GM23338 (cell line): ENCODE results near the gene RNH1. TPM values are rescaled to one million over a fixed set of nuclear protein-coding genes. Genes with fewer than 3 reads are reported as not detected.
A peak's percentile ranks its signal among the peaks of the same experiment; 100 is the strongest.

Experiments
- ATAC-seq: fragments of 200-7000 bp; cut with Tn5 transposase; 3 replicates; pipeline ENCODE4 v1.9.1; 2020
- DNase-seq: peaks from one replicate; pipeline ENCODE4 v3.0.0-alpha.2; 2015; ENCODE audit warnings: low spot score
- H2AFZ ChIP-seq: fragments of 200-600 bp; sonication (generic); 2 replicates; pipeline ENCODE4 v1.8.0; 2016; ENCODE audit warnings: antibody characterized with exemption, mild to moderate bottlenecking, moderate library complexity
- H3F3A ChIP-seq: fragments of 200-600 bp; sonication (generic); replicated peaks from 2 replicates; pipeline ENCODE4 v1.8.0; 2017; ENCODE audit warnings: antibody characterized with exemption, mixed run types, low read depth
- H3K27ac ChIP-seq: fragments of 200-600 bp; sonication (generic); 2 replicates; pipeline ENCODE4 v1.6.1; 2016; ENCODE audit warnings: low read depth
- H3K27me3 ChIP-seq: fragments of 200-600 bp; sonication (generic); 2 replicates; pipeline ENCODE4 v1.8.0; 2016; ENCODE audit warnings: mild to moderate bottlenecking, mixed run types, moderate library complexity; ENCODE audit not compliant: insufficient read depth
- H3K36me3 ChIP-seq: fragments of 200-600 bp; sonication (generic); 2 replicates; pipeline ENCODE4 v1.8.0; 2016; ENCODE audit warnings: mild to moderate bottlenecking; ENCODE audit not compliant: insufficient read depth
- H3K4me1 ChIP-seq: fragments of 200-600 bp; sonication (generic); 2 replicates; pipeline ENCODE4 v1.8.0; 2016; ENCODE audit warnings: mild to moderate bottlenecking, moderate library complexity; ENCODE audit not compliant: insufficient read depth
- H3K4me2 ChIP-seq: fragments of 200-600 bp; sonication (generic); 2 replicates; pipeline ENCODE4 v1.7.1; 2017; ENCODE audit warnings: mixed run types
- H3K4me3 ChIP-seq: fragments of 200-600 bp; sonication (generic); 2 replicates; pipeline ENCODE4 v1.6.1; 2016; ENCODE audit warnings: mixed run types
- H3K79me2 ChIP-seq: fragments of 200-600 bp; sonication (generic); replicated peaks from 2 replicates; pipeline ENCODE4 v1.8.0; 2017; ENCODE audit warnings: mild to moderate bottlenecking; ENCODE audit not compliant: insufficient read depth
- H3K9me2 ChIP-seq: fragments of 200-600 bp; sonication (generic); 2 replicates; pipeline ENCODE4 v1.8.0; 2017; ENCODE audit not compliant: insufficient read depth
- H4K20me1 ChIP-seq: fragments of 200-600 bp; sonication (generic); replicated peaks from 2 replicates; pipeline ENCODE4 v1.8.0; 2017; ENCODE audit warnings: mild to moderate bottlenecking; ENCODE audit not compliant: insufficient read depth
- H3K27ac Mint-ChIP-seq: 2 replicates; pipeline ENCODE4 v1.8.0; 2020; ENCODE audit warnings: inconsistent platforms, mild to moderate bottlenecking, moderate library complexity, mixed read lengths
- H3K27me3 Mint-ChIP-seq: 3 replicates; pipeline ENCODE4 v1.8.0; 2022; ENCODE audit warnings: low read depth, mild to moderate bottlenecking, moderate library complexity, mixed read lengths, inconsistent platforms; ENCODE audit not compliant: insufficient read depth, poor library complexity
- H3K36me3 Mint-ChIP-seq: 3 replicates; pipeline ENCODE4 v1.8.0; 2021; ENCODE audit warnings: low read depth, mild to moderate bottlenecking, inconsistent platforms, moderate library complexity, mixed read lengths
- H3K4me1 Mint-ChIP-seq: 3 replicates; pipeline ENCODE4 v1.8.0; 2020; ENCODE audit warnings: mild to moderate bottlenecking, inconsistent platforms, mixed read lengths
- H3K4me3 Mint-ChIP-seq: 3 replicates; pipeline ENCODE4 v1.8.0; 2021; ENCODE audit warnings: moderate library complexity, mild to moderate bottlenecking, inconsistent platforms, mixed read lengths
- H3K9me3 Mint-ChIP-seq: 3 replicates; pipeline ENCODE4 v1.8.0; 2020; ENCODE audit warnings: moderate library complexity, mild to moderate bottlenecking, inconsistent platforms, mixed read lengths
- EZH2 ChIP-seq: fragments of 200-600 bp; sonication (generic); IDR thresholded peaks from one replicate; pipeline ENCODE4 v1.8.0; 2017; ENCODE audit warnings: antibody characterized with exemption, mild to moderate bottlenecking, low read depth; ENCODE audit not compliant: unreplicated experiment
- POLR2AphosphoS5 ChIP-seq: IDR thresholded peaks from 2 replicates; pipeline ENCODE4 v1.6.1; 2016; ENCODE audit warnings: antibody characterized with exemption, low read depth
- REST ChIP-seq: IDR thresholded peaks from one replicate; pipeline ENCODE4 v1.6.1; 2018; ENCODE audit warnings: antibody characterized with exemption; ENCODE audit not compliant: unreplicated experiment
- STAT1 ChIP-seq: IDR thresholded peaks from one replicate; pipeline ENCODE4 v1.6.1; 2016; ENCODE audit warnings: antibody characterized with exemption; ENCODE audit not compliant: unreplicated experiment
- polyA plus RNA-seq: library from polyadenylated mRNA; unstranded; fragments of >200 nt; fragmentation: Nextera tagmentation; extraction: Ambion mirVana; gene quantifications from 2 replicates; pipeline ENCODE4 v1.2.1, GENCODE V29; 2016
- total RNA-seq: library from RNA; depleted of rRNA; stranded (reverse); fragments of >200 nt; shearing (Covaris generic); gene quantifications from 2 replicates; pipeline ENCODE4 v1.2.3, GENCODE V29; 2014

The RNH1 gene
- total and polyA plus RNA-seq, 2 experiments from 2014 or later, result 33.3 to 56.3 TPM

GRCh38 chr11:496834-497564 is 10.0 kb downstream of the RNH1 start:
- peak overlapping the region; percentile 65; the same call in 1 of the 2 replicates for H3K27ac Mint-ChIP-seq
- Histone ChIP-seq H3K79me2 (no peaks in the 10 kb centered on the region), H3K4me1 (no peaks in the 10 kb centered on the region), H3K4me3 (no peak overlapping the region), H2AFZ (no peak overlapping the region), H3K4me2 (no peak overlapping the region), H4K20me1 (no peaks in the 10 kb centered on the region), H3K27ac (no peak overlapping the region), H3K27me3 (no peaks in the 10 kb centered on the region), H3K9me2 (no peaks in the 10 kb centered on the region), H3F3A (0 out of 2 replicates have a peak, but pooled peaks cover 8% of the 10 kb centered on the region), H3K36me3 (no peaks in the 10 kb centered on the region)
- no peak for TF ChIP-seq EZH2
- 0 out of 2 replicates have a peak, but pooled peaks have one; percentile 16 for TF ChIP-seq POLR2AphosphoS5
- DNase-seq (peak; percentile 53), ATAC-seq (peak; percentile 9; the same call in 1 of the 3 replicates)
- H3K36me3 Mint-ChIP-seq, result peaks cover 54% of the 10 kb centered on the region
- peaks cover 28% of the 10 kb centered on the region for H3K27me3 Mint-ChIP-seq
- no peaks in the 10 kb centered on the region; the same call in 2 of the 3 replicates for H3K4me1 Mint-ChIP-seq
- no peak overlapping the region; the same call in 2 of the 3 replicates for H3K4me3 Mint-ChIP-seq
- peaks cover 21% of the 10 kb centered on the region for H3K9me3 Mint-ChIP-seq

GRCh38 chr11:495537-495931 is 11.5 kb downstream of the RNH1 start:
- Histone ChIP-seq H2AFZ (no peak overlapping the region), H3K4me3 (no peak overlapping the region), H3K27me3 (no peaks in the 10 kb centered on the region), H3K79me2 (no peaks in the 10 kb centered on the region), H3K27ac (no peak overlapping the region), H3K4me1 (no peaks in the 10 kb centered on the region), H3K4me2 (no peak overlapping the region), H3K36me3 (no peaks in the 10 kb centered on the region), H4K20me1 (no peaks in the 10 kb centered on the region), H3K9me2 (no peaks in the 10 kb centered on the region), H3F3A (0 out of 2 replicates have a peak, but pooled peaks cover 8% of the 10 kb centered on the region)
- peaks cover 55% of the 10 kb centered on the region for H3K36me3 Mint-ChIP-seq
- DNase-seq (no peak), ATAC-seq (no peak)
- peaks cover 21% of the 10 kb centered on the region for H3K27me3 Mint-ChIP-seq
- H3K4me3 Mint-ChIP-seq, result no peak overlapping the region
- H3K4me1 Mint-ChIP-seq, result no peaks in the 10 kb centered on the region; the same call in 2 of the 3 replicates
- no peak for TF ChIP-seq REST
- no peak for TF ChIP-seq STAT1
- H3K9me3 Mint-ChIP-seq, result peaks cover 21% of the 10 kb centered on the region
- H3K27ac Mint-ChIP-seq, result no peak overlapping the region
